A673 (cell line): ENCODE data around the gene TRIL. TPM values are rescaled to one million over a fixed set of nuclear protein-coding genes. Genes with fewer than 3 reads are reported as not detected.
A peak's percentile ranks its signal among the peaks of the same experiment; 100 is the strongest.

Experiments used
- BruUV-seq: library from RNA; stranded (reverse); fragments of 400-500 nt; replicated peaks from 2 replicates; lab custom pipeline; 2021; lab: Mats Ljungman, UMichigan
- CTCF ChIA-PET: fragments of 300-600 bp; sonication (Branson Sonifier 250); formaldehyde crosslinking; loops from one replicate; lab custom pipeline; 2022; ENCODE audit warnings: antibody characterized with exemption; lab: Charles Lee
- POLR2A ChIA-PET: fragments of 300-600 bp; sonication (Branson Sonifier 250); formaldehyde crosslinking; loops from one replicate; lab custom pipeline; 2022; ENCODE audit warnings: antibody characterized with exemption; ENCODE audit not compliant: low non-redundant PET; lab: Charles Lee
- DNase-seq: peaks from one replicate; pipeline ENCODE4 v3.0.0-alpha.2; 2015; ENCODE audit warnings: low spot score
- H3K27ac ChIP-seq: fragments of 200-600 bp; sonication (generic); 2 replicates; pipeline ENCODE4 v1.5.1; 2016; ENCODE audit warnings: mixed run types, low read depth, mild to moderate bottlenecking, mixed read lengths, antibody characterized with exemption, low read length; ENCODE audit not compliant: poor library complexity, severe bottlenecking
- H3K27me3 ChIP-seq: fragments of 200-600 bp; sonication (generic); replicated peaks from 2 replicates; pipeline ENCODE4 v1.6.1; 2017; ENCODE audit warnings: mixed run types, low read depth, mild to moderate bottlenecking, mixed read lengths, antibody characterized with exemption, low read length; ENCODE audit not compliant: insufficient read depth, poor library complexity
- H3K36me3 ChIP-seq: fragments of 200-600 bp; sonication (generic); 2 replicates; pipeline ENCODE4 v1.6.1; 2016; ENCODE audit warnings: mixed run types, mild to moderate bottlenecking, mixed read lengths, antibody characterized with exemption, low read length; ENCODE audit not compliant: insufficient read depth, poor library complexity, severe bottlenecking
- H3K4me1 ChIP-seq: fragments of 200-600 bp; sonication (generic); 2 replicates; pipeline ENCODE4 v1.6.1; 2017; ENCODE audit warnings: mixed run types, mild to moderate bottlenecking, mixed read lengths, antibody characterized with exemption, low read length; ENCODE audit not compliant: insufficient read depth, poor library complexity, severe bottlenecking
- H3K4me3 ChIP-seq: fragments of 200-600 bp; sonication (generic); 2 replicates; pipeline ENCODE4 v1.5.1; 2016; ENCODE audit warnings: low read depth, mixed run types, mild to moderate bottlenecking, mixed read lengths, low read length; ENCODE audit not compliant: poor library complexity, severe bottlenecking
- H3K9me3 ChIP-seq: fragments of 200-600 bp; sonication (generic); 2 replicates; pipeline ENCODE4 v1.6.1; 2016; ENCODE audit warnings: mixed run types, low read depth, mild to moderate bottlenecking, mixed read lengths, antibody characterized with exemption, low read length; ENCODE audit not compliant: poor library complexity, severe bottlenecking
- CTCF ChIP-seq: fragments of 300-800, 200-600 bp; sonication (generic); conservative IDR thresholded peaks from 2 replicates; pipeline ENCODE4 v1.5.1; 2017; ENCODE audit warnings: low read depth, mild to moderate bottlenecking, antibody characterized with exemption, low read length, moderate library complexity, mixed read lengths
- EZH2 ChIP-seq: fragments of 200-600 bp; sonication (generic); IDR thresholded peaks from 2 replicates; pipeline ENCODE4 v1.6.1; 2017; ENCODE audit warnings: borderline replicate concordance, low read depth, mild to moderate bottlenecking, mixed read lengths, antibody characterized with exemption, low read length; ENCODE audit not compliant: poor library complexity, severe bottlenecking
- intact Hi-C: fragments of 100-400 bp; cut with micrococcal nuclease; formaldehyde crosslinking; loops from one replicate; pipeline ENCODE4 v1.10.0; 2022; ENCODE audit not compliant: unreplicated experiment
- total RNA-seq: library from RNA; stranded (reverse); gene quantifications from 2 replicates; pipeline ENCODE4 v1.2.3, GENCODE V29; 2021

The TRIL gene
- total RNA-seq, 1 experiment from 2014 or later = 4.8 TPM

GRCh38 chr7:28961972-28962371 lies 3.8 kb upstream of the TRIL start:
- DNase-seq = no peak
- no peak for TF ChIP-seq EZH2
- no peak for TF ChIP-seq CTCF
- Histone ChIP-seq H3K27ac (no peak overlapping the region), H3K9me3 (no peaks in the 10 kb centered on the region), H3K4me1 (peaks cover 21% of the 10 kb centered on the region), H3K4me3 (no peak overlapping the region), H3K27me3 (peaks cover 5% of the 10 kb centered on the region), H3K36me3 (no peaks in the 10 kb centered on the region)
- intact Hi-C loops = no loop called here
- no TSS peak for BruUV-seq
- CTCF ChIA-PET = interaction anchor here (0.6 to 1.0 kb wide), 2 partner anchors 35 to 56 kb away, joined by 3 to 4 read pairs; no protein-coding TSS in a partner anchor
- POLR2A ChIA-PET = interaction anchor here (0.7 kb wide), 1 partner anchor 415 kb away, joined by 3 read pairs; no protein-coding TSS in a partner anchor

- H3K27ac ChIP-seq = no peak overlapping the region
- TF ChIP-seq EZH2 = no peak
- TF ChIP-seq CTCF = no peak
- intact Hi-C loops = no loop called here
- H3K27me3 ChIP-seq = peaks cover 5% of the 10 kb centered on the region
- POLR2A ChIA-PET = no interaction called here
- DNase-seq = no peak
- CTCF ChIA-PET = no interaction called here
- BruUV-seq = no TSS peak
- peaks cover 29% of the 10 kb centered on the region for H3K4me1 ChIP-seq
- no peak overlapping the region for H3K4me3 ChIP-seq
- H3K9me3 ChIP-seq = no peaks in the 10 kb centered on the region
- H3K36me3 ChIP-seq = no peaks in the 10 kb centered on the region
Observed at GRCh38 chr7:28960071-28960840, 2.1 kb upstream of the TRIL start.

GRCh38 chr7:28958980-28959347 lies 834 bp upstream of the TRIL start:
- Histone ChIP-seq H3K4me1 (peaks cover 41% of the 10 kb centered on the region), H3K4me3 (peak overlapping the region; percentile 71), H3K36me3 (no peaks in the 10 kb centered on the region), H3K9me3 (no peaks in the 10 kb centered on the region), H3K27ac (no peak overlapping the region), H3K27me3 (peaks cover 5% of the 10 kb centered on the region)
- CTCF ChIA-PET = interaction anchor here (1.3 kb wide), 1 partner anchor 148 kb away, joined by 9 read pairs; no protein-coding TSS in a partner anchor
- TF ChIP-seq EZH2 (no peak), CTCF (no peak)
- no TSS peak for BruUV-seq
- no peak for DNase-seq
- intact Hi-C loops = no loop called here
- POLR2A ChIA-PET = no interaction called here
